Activated naive CD8-positive, alpha-beta T cell treated with anti-CD3 and anti-CD28 coated beads, Interleukin-2, amount 50 U/mL, for 24 hours (primary cell): ENCODE data around the gene CCR3.

Experiments
- ATAC-seq: fragments of 150-1000 bp; cut with Tn5 transposase; one replicate; pipeline ENCODE4 v1.10.0; 2021
- DNase-seq: peaks from one replicate; pipeline ENCODE4 v3.0.0; 2021
- H3K27ac Mint-ChIP-seq: one replicate; pipeline ENCODE4 v1.8.0; 2021; ENCODE audit warnings: mild to moderate bottlenecking, mixed read lengths
- H3K27me3 Mint-ChIP-seq: one replicate; pipeline ENCODE4 v1.8.0; 2021; ENCODE audit warnings: mixed read lengths
- H3K36me3 Mint-ChIP-seq: one replicate; pipeline ENCODE4 v1.8.0; 2021; ENCODE audit warnings: low read depth, mixed read lengths
- H3K4me1 Mint-ChIP-seq: one replicate; pipeline ENCODE4 v1.8.0; 2021; ENCODE audit warnings: mixed read lengths
- H3K4me3 Mint-ChIP-seq: one replicate; pipeline ENCODE4 v1.8.0; 2021; ENCODE audit warnings: mild to moderate bottlenecking, moderate library complexity, mixed read lengths
- H3K9me3 Mint-ChIP-seq: one replicate; pipeline ENCODE4 v1.8.0; 2021; ENCODE audit warnings: mixed read lengths

CCR3 gene

GRCh38 chr3:46209746-46210470 lies 32.4 kb upstream of the CCR3 start:
- peaks cover 25% of the 10 kb centered on the region for H3K4me1 Mint-ChIP-seq
- H3K27ac Mint-ChIP-seq, result no peak overlapping the region
- DNase-seq (no peak), ATAC-seq (no peak)
- no peaks in the 10 kb centered on the region for H3K27me3 Mint-ChIP-seq
- H3K4me3 Mint-ChIP-seq, result no peak overlapping the region
- H3K36me3 Mint-ChIP-seq, result no peaks in the 10 kb centered on the region
- H3K9me3 Mint-ChIP-seq, result no peaks in the 10 kb centered on the region

GRCh38 chr3:46212101-46212500 lies 30.2 kb upstream of the CCR3 start:
- no peak overlapping the region for H3K4me3 Mint-ChIP-seq
- no peaks in the 10 kb centered on the region for H3K27me3 Mint-ChIP-seq
- no peaks in the 10 kb centered on the region for H3K9me3 Mint-ChIP-seq
- ATAC-seq (no peak), DNase-seq (no peak)
- H3K27ac Mint-ChIP-seq, result no peak overlapping the region
- no peaks in the 10 kb centered on the region for H3K36me3 Mint-ChIP-seq
- H3K4me1 Mint-ChIP-seq, result peaks cover 23% of the 10 kb centered on the region

GRCh38 chr3:46213201-46213600 lies 29.1 kb upstream of the CCR3 start:
- Mint-ChIP-seq H3K27ac (no peak overlapping the region), H3K9me3 (no peaks in the 10 kb centered on the region), H3K27me3 (no peaks in the 10 kb centered on the region), H3K4me3 (no peak overlapping the region), H3K4me1 (peaks cover 14% of the 10 kb centered on the region), H3K36me3 (no peaks in the 10 kb centered on the region)
- no peak for DNase-seq
- ATAC-seq, result peak; percentile 41

- Mint-ChIP-seq H3K4me1 (no peaks in the 10 kb centered on the region), H3K36me3 (no peaks in the 10 kb centered on the region), H3K27me3 (no peaks in the 10 kb centered on the region), H3K9me3 (no peaks in the 10 kb centered on the region), H3K27ac (no peak overlapping the region), H3K4me3 (no peak overlapping the region)
- DNase-seq (peak; percentile 24), ATAC-seq (no peak)
Observed at GRCh38 chr3:46214751-46215352, 27.4 kb upstream of the CCR3 start.

- H3K27ac Mint-ChIP-seq, result no peak overlapping the region
- no peaks in the 10 kb centered on the region for H3K27me3 Mint-ChIP-seq
- no peak for DNase-seq
- ATAC-seq, result no peak
- no peaks in the 10 kb centered on the region for H3K9me3 Mint-ChIP-seq
- H3K36me3 Mint-ChIP-seq, result no peaks in the 10 kb centered on the region
- H3K4me1 Mint-ChIP-seq, result peaks cover under 1% of the 10 kb centered on the region
- no peak overlapping the region for H3K4me3 Mint-ChIP-seq
Observed at GRCh38 chr3:46215810-46216414, 26.3 kb upstream of the CCR3 start.

- Mint-ChIP-seq H3K27ac (no peak overlapping the region), H3K27me3 (no peaks in the 10 kb centered on the region), H3K4me1 (peaks cover 14% of the 10 kb centered on the region), H3K4me3 (no peak overlapping the region), H3K9me3 (no peaks in the 10 kb centered on the region), H3K36me3 (no peaks in the 10 kb centered on the region)
- no peak for ATAC-seq
- no peak for DNase-seq
Observed at GRCh38 chr3:46218196-46218709, 24.0 kb upstream of the CCR3 start.

- Mint-ChIP-seq H3K27me3 (peaks cover under 1% of the 10 kb centered on the region), H3K4me1 (peaks cover 14% of the 10 kb centered on the region), H3K36me3 (no peaks in the 10 kb centered on the region), H3K27ac (peak overlapping the region; percentile 7), H3K9me3 (no peaks in the 10 kb centered on the region), H3K4me3 (no peak overlapping the region)
- ATAC-seq (no peak), DNase-seq (no peak)
Observed at GRCh38 chr3:46221391-46221790, 20.9 kb upstream of the CCR3 start.

GRCh38 chr3:46221938-46222337 lies 20.3 kb upstream of the CCR3 start:
- Mint-ChIP-seq H3K27me3 (peaks cover 3% of the 10 kb centered on the region), H3K4me3 (no peak overlapping the region), H3K36me3 (no peaks in the 10 kb centered on the region), H3K4me1 (peaks cover 14% of the 10 kb centered on the region), H3K27ac (peak overlapping the region; percentile 7), H3K9me3 (no peaks in the 10 kb centered on the region)
- DNase-seq (no peak), ATAC-seq (no peak)

- DNase-seq (no peak), ATAC-seq (no peak)
- no peak overlapping the region for H3K27ac Mint-ChIP-seq
- H3K4me3 Mint-ChIP-seq, result no peak overlapping the region
- H3K27me3 Mint-ChIP-seq, result peaks cover 6% of the 10 kb centered on the region
- no peaks in the 10 kb centered on the region for H3K9me3 Mint-ChIP-seq
- no peaks in the 10 kb centered on the region for H3K36me3 Mint-ChIP-seq
- peaks cover 14% of the 10 kb centered on the region for H3K4me1 Mint-ChIP-seq
Observed at GRCh38 chr3:46222435-46223161, 19.7 kb upstream of the CCR3 start.

GRCh38 chr3:46228260-46229242 lies 13.7 kb upstream of the CCR3 start:
- peaks cover 11% of the 10 kb centered on the region for H3K27me3 Mint-ChIP-seq
- H3K27ac Mint-ChIP-seq, result no peak overlapping the region
- no peak for DNase-seq
- ATAC-seq, result no peak
- H3K4me3 Mint-ChIP-seq, result no peak overlapping the region
- H3K36me3 Mint-ChIP-seq, result no peaks in the 10 kb centered on the region
- H3K9me3 Mint-ChIP-seq, result no peaks in the 10 kb centered on the region
- peaks cover 8% of the 10 kb centered on the region for H3K4me1 Mint-ChIP-seq

- H3K36me3 Mint-ChIP-seq, result no peaks in the 10 kb centered on the region
- DNase-seq (no peak), ATAC-seq (no peak)
- H3K27me3 Mint-ChIP-seq, result peaks cover 11% of the 10 kb centered on the region
- peaks cover 10% of the 10 kb centered on the region for H3K4me1 Mint-ChIP-seq
- no peaks in the 10 kb centered on the region for H3K9me3 Mint-ChIP-seq
- no peak overlapping the region for H3K4me3 Mint-ChIP-seq
- H3K27ac Mint-ChIP-seq, result no peak overlapping the region
Observed at GRCh38 chr3:46231323-46231722, 10.9 kb upstream of the CCR3 start.

GRCh38 chr3:46233194-46233593 lies 9.1 kb upstream of the CCR3 start:
- no peaks in the 10 kb centered on the region for H3K36me3 Mint-ChIP-seq
- H3K9me3 Mint-ChIP-seq, result no peaks in the 10 kb centered on the region
- H3K4me1 Mint-ChIP-seq, result peaks cover 7% of the 10 kb centered on the region
- DNase-seq (no peak), ATAC-seq (no peak)
- H3K27ac Mint-ChIP-seq, result no peak overlapping the region
- H3K4me3 Mint-ChIP-seq, result no peak overlapping the region
- peaks cover 2% of the 10 kb centered on the region for H3K27me3 Mint-ChIP-seq

- no peak overlapping the region for H3K4me3 Mint-ChIP-seq
- H3K27ac Mint-ChIP-seq, result no peak overlapping the region
- DNase-seq (no peak), ATAC-seq (no peak)
- no peaks in the 10 kb centered on the region for H3K9me3 Mint-ChIP-seq
- H3K4me1 Mint-ChIP-seq, result peaks cover 2% of the 10 kb centered on the region
- H3K36me3 Mint-ChIP-seq, result no peaks in the 10 kb centered on the region
- peaks cover 9% of the 10 kb centered on the region for H3K27me3 Mint-ChIP-seq
Observed at GRCh38 chr3:46235425-46235824, 6.8 kb upstream of the CCR3 start.
